Uterus (tissue), 2 donors: ENCODE results near the gene ST3GAL2.

Experiments used
- POLR2A ChIP-seq, 2 donors: fragments of 450-650 bp; IDR thresholded peaks; one replicate each; pipeline ENCODE4 v1.6.1; 2016; ENCODE audit warnings: antibody characterized with exemption in 2 of 2, mild to moderate bottlenecking in 1 of 2, moderate library complexity in 1 of 2
- TF ChIP-seq, protein P1 (sequence below), 4 experiments: fragments of 200-600 bp in 2 of 4; fragments of 450-650 bp in 2 of 4; sonication (generic) in 2 of 4; IDR thresholded peaks; one replicate each; pipeline ENCODE4 v1.5.1; 2016 to 2019; ENCODE audit warnings: antibody characterized with exemption in 4 of 4, mild to moderate bottlenecking in 2 of 4, moderate library complexity in 1 of 4

DNA sequence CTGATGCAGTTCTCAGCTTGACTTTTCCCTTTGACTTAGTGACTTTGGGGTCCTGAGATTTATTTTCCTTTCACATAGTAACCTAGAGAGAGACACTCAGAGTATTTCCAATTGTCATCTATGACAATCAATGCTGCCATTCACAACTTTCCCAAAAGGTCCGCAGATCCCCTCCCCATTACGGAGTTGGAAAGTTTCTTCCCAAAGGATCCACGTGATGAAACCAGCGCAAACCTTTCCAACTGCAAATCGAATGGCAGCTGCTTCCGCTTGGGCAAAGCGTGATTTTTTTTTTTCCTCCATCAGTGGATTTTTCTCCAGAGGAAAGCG lies 15.0 kb upstream of the ST3GAL2 start:
- TF ChIP-seq, protein P1, sequence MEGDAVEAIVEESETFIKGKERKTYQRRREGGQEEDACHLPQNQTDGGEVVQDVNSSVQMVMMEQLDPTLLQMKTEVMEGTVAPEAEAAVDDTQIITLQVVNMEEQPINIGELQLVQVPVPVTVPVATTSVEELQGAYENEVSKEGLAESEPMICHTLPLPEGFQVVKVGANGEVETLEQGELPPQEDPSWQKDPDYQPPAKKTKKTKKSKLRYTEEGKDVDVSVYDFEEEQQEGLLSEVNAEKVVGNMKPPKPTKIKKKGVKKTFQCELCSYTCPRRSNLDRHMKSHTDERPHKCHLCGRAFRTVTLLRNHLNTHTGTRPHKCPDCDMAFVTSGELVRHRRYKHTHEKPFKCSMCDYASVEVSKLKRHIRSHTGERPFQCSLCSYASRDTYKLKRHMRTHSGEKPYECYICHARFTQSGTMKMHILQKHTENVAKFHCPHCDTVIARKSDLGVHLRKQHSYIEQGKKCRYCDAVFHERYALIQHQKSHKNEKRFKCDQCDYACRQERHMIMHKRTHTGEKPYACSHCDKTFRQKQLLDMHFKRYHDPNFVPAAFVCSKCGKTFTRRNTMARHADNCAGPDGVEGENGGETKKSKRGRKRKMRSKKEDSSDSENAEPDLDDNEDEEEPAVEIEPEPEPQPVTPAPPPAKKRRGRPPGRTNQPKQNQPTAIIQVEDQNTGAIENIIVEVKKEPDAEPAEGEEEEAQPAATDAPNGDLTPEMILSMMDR (IDR thresholded peaks at IDR 0.05) = no peak
- no peak for TF ChIP-seq POLR2A (IDR thresholded peaks at IDR 0.05)
